SK-N-SH treated with all-trans-retinoic acid at 6 μM for 48 hours (cell line): ENCODE results near the gene CACNA2D3.

Source experiments
- ATAC-seq: fragments of 200-7000 bp; cut with Tn5 transposase; 3 replicates; pipeline ENCODE4 v1.9.1; 2020; ENCODE audit warnings: mild to moderate bottlenecking, moderate library complexity
- ARNTL ChIP-seq: fragments of 450-650 bp; formaldehyde crosslinking; IDR thresholded peaks from 2 replicates; pipeline ENCODE4 v1.5.0; 2020; ENCODE audit warnings: low read depth, mild to moderate bottlenecking, moderate library complexity, borderline replicate concordance
- BACH2 ChIP-seq: fragments of 250-450 bp; sonication (Bioruptor Pico); IDR thresholded peaks from 2 replicates; pipeline ENCODE4 v1.9.0; 2021; ENCODE audit warnings: mild to moderate bottlenecking, borderline replicate concordance
- CSDC2 ChIP-seq: fragments of 250-450 bp; sonication (Bioruptor Pico); IDR thresholded peaks from 2 replicates; pipeline ENCODE4 v1.5.0; 2020; ENCODE audit warnings: mild to moderate bottlenecking, moderate library complexity
- CSRNP3 ChIP-seq: fragments of 250-450 bp; sonication (Bioruptor Pico); IDR thresholded peaks from 2 replicates; pipeline ENCODE4 v1.5.1; 2021; ENCODE audit warnings: mild to moderate bottlenecking, moderate library complexity
- ESRRG ChIP-seq: fragments of 250-450 bp; sonication (Bioruptor Pico); IDR thresholded peaks from 2 replicates; pipeline ENCODE4 v1.6.1; 2021; ENCODE audit warnings: mild to moderate bottlenecking
- GLIS3 ChIP-seq: fragments of 250-450 bp; sonication (Bioruptor Pico); IDR thresholded peaks from 2 replicates; pipeline ENCODE4 v1.5.0; 2020; ENCODE audit warnings: mild to moderate bottlenecking, moderate library complexity
- ISL1 ChIP-seq: fragments of 250-450 bp; sonication (Bioruptor Pico); IDR thresholded peaks from 2 replicates; pipeline ENCODE4 v2.1.2; 2022; ENCODE audit warnings: mild to moderate bottlenecking, moderate library complexity
- OSR1 ChIP-seq: fragments of 250-450 bp; sonication (Bioruptor Pico); IDR thresholded peaks from 2 replicates; pipeline ENCODE4 v1.8.0; 2022; ENCODE audit warnings: moderate library complexity, mild to moderate bottlenecking, inconsistent platforms
- PATZ1 ChIP-seq: fragments of 250-450 bp; sonication (Bioruptor Pico); IDR thresholded peaks from 2 replicates; pipeline ENCODE4 v1.8.0; 2020; ENCODE audit warnings: mild to moderate bottlenecking, moderate library complexity, borderline replicate concordance
- POU6F1 ChIP-seq: fragments of 250-450 bp; sonication (Bioruptor Pico); IDR thresholded peaks from 2 replicates; pipeline ENCODE4 v1.8.0; 2021; ENCODE audit warnings: low read depth, mild to moderate bottlenecking, moderate library complexity, borderline replicate concordance
- PPARA ChIP-seq: fragments of 250-450 bp; sonication (Bioruptor Pico); IDR thresholded peaks from 2 replicates; pipeline ENCODE4 v1.5.0; 2020; ENCODE audit warnings: mild to moderate bottlenecking, borderline replicate concordance
- RARB ChIP-seq: fragments of 250-450 bp; sonication (Bioruptor Pico); IDR thresholded peaks from 2 replicates; pipeline ENCODE4 v1.8.0; 2021; ENCODE audit warnings: mild to moderate bottlenecking, moderate library complexity
- SNAI2 ChIP-seq: fragments of 250-450 bp; sonication (Bioruptor Pico); IDR thresholded peaks from 2 replicates; pipeline ENCODE4 v1.5.0; 2020; ENCODE audit warnings: mild to moderate bottlenecking, moderate library complexity
- TCF4 ChIP-seq: fragments of 250-450 bp; sonication (Bioruptor Pico); IDR thresholded peaks from 2 replicates; pipeline ENCODE4 v1.8.0; 2021; ENCODE audit warnings: mild to moderate bottlenecking, moderate library complexity, borderline replicate concordance
- TOX ChIP-seq: fragments of 250-450 bp; sonication (Bioruptor Pico); IDR thresholded peaks from 2 replicates; pipeline ENCODE4 v1.8.0; 2021; ENCODE audit warnings: mild to moderate bottlenecking, moderate library complexity, borderline replicate concordance
- TSHZ2 ChIP-seq: fragments of 250-450 bp; sonication (Bioruptor Pico); IDR thresholded peaks from 2 replicates; pipeline ENCODE4 v1.5.0; 2020; ENCODE audit warnings: mild to moderate bottlenecking, moderate library complexity
- ZC3H10 ChIP-seq: fragments of 250-450 bp; sonication (Bioruptor Pico); IDR thresholded peaks from 2 replicates; pipeline ENCODE4 v1.5.1; 2021; ENCODE audit warnings: mild to moderate bottlenecking, moderate library complexity
- ZFP3 ChIP-seq: fragments of 250-450 bp; sonication (Bioruptor Pico); IDR thresholded peaks from 2 replicates; pipeline ENCODE4 v1.5.0; 2020; ENCODE audit warnings: mild to moderate bottlenecking, moderate library complexity
- ZFP30 ChIP-seq: fragments of 450-650 bp; formaldehyde crosslinking; IDR thresholded peaks from 2 replicates; pipeline ENCODE4 v1.5.0; 2022; ENCODE audit warnings: mild to moderate bottlenecking, moderate library complexity
- ZNF565 ChIP-seq: fragments of 450-650 bp; formaldehyde crosslinking; conservative IDR thresholded peaks from 2 replicates; pipeline ENCODE4 v1.5.0; 2020; ENCODE audit warnings: low read depth, mild to moderate bottlenecking, moderate library complexity
- ZNF70 ChIP-seq: fragments of 450-650 bp; formaldehyde crosslinking; IDR thresholded peaks from 2 replicates; pipeline ENCODE4 v1.5.0; 2020; ENCODE audit warnings: mild to moderate bottlenecking, moderate library complexity
- ZNF8 ChIP-seq: fragments of 450-650 bp; formaldehyde crosslinking; IDR thresholded peaks from 2 replicates; pipeline ENCODE4 v1.5.0; 2020; ENCODE audit warnings: mild to moderate bottlenecking, moderate library complexity

Gene CACNA2D3

GRCh38 chr3:54535619-54536018 is 413.3 kb downstream of the CACNA2D3 start:
- ATAC-seq: no peak
- TF ChIP-seq TSHZ2 (CRISPR knock-in tag): no peak
- no peak for TF ChIP-seq ISL1 (CRISPR knock-in tag)
- TF ChIP-seq ARNTL: no peak
- TF ChIP-seq GLIS3 (CRISPR knock-in tag): no peak
- no peak for TF ChIP-seq PPARA (CRISPR knock-in tag)
- TF ChIP-seq POU6F1 (CRISPR knock-in tag): no peak
- TF ChIP-seq ZNF8 (CRISPR knock-in tag): no peak
- no peak for TF ChIP-seq PATZ1
- TF ChIP-seq BACH2: no peak
- no peak for TF ChIP-seq ZNF70 (CRISPR knock-in tag)
- TF ChIP-seq TOX (CRISPR knock-in tag): no peak
- TF ChIP-seq CSDC2 (CRISPR knock-in tag): no peak
- TF ChIP-seq ZFP30 (CRISPR knock-in tag): no peak
- no peak for TF ChIP-seq RARB (CRISPR knock-in tag)
- no peak for TF ChIP-seq ZC3H10 (CRISPR knock-in tag)
- TF ChIP-seq OSR1 (CRISPR knock-in tag): no peak
- no peak for TF ChIP-seq ZFP3
- TF ChIP-seq TCF4 (CRISPR knock-in tag): no peak
- TF ChIP-seq ESRRG (CRISPR knock-in tag): no peak

GRCh38 chr3:54536450-54536849 is 414.1 kb downstream of the CACNA2D3 start:
- ATAC-seq: no peak

GRCh38 chr3:54537506-54537905 is 415.2 kb downstream of the CACNA2D3 start:
- ATAC-seq: no peak
- TF ChIP-seq ZNF8 (CRISPR knock-in tag) (no peak), SNAI2 (CRISPR knock-in tag) (no peak), ZNF70 (CRISPR knock-in tag) (no peak), ZC3H10 (CRISPR knock-in tag) (no peak), CSRNP3 (CRISPR knock-in tag) (no peak), ZFP3 (no peak), CSDC2 (CRISPR knock-in tag) (no peak), PATZ1 (no peak), BACH2 (no peak), TOX (CRISPR knock-in tag) (no peak)

More at GRCh38 chr3:54536450-54536849, 414.1 kb downstream of the CACNA2D3 start:
- TF ChIP-seq ZFP30 (CRISPR knock-in tag) (no peak), ZNF565 (CRISPR knock-in tag) (no peak), ZNF70 (CRISPR knock-in tag) (no peak), TCF4 (CRISPR knock-in tag) (no peak), RARB (CRISPR knock-in tag) (no peak), CSDC2 (CRISPR knock-in tag) (no peak), ZNF8 (CRISPR knock-in tag) (no peak)
- TF ChIP-seq, all 23 proteins: peak for 0
